ENCODE results near the gene RABGAP1L. TPM values are rescaled to one million over a fixed set of nuclear protein-coding genes. Genes with fewer than 3 reads are reported as not detected.

Gene RABGAP1L
- total and polyA plus RNA-seq, 2 donors (not counting 3 experiments of a cell fraction or from before 2014, with no cell fraction given) = 6.4 to 22.2 TPM

- H3K36me3 ChIP-seq (ENCODE audit: control insufficient read depth in 2 of 2, extremely low read depth in 1 of 2, insufficient read depth in 2 of 2, low read length in 2 of 2) = peaks cover 3 to 12% of the 10 kb centered on the region in 2 experiments
- H3K9me1 ChIP-seq (replicated peaks; ENCODE audit: control insufficient read depth, extremely low read depth, insufficient read depth, low read length) = no peaks in the 10 kb centered on the region
- H3K27me3 ChIP-seq (ENCODE audit: control insufficient read depth in 2 of 2, insufficient read depth in 2 of 2, low read length in 2 of 2) = no peaks in the 10 kb centered on the region
- no peak overlapping the region for H3K4me3 ChIP-seq (replicated peaks in 1 of 3; ENCODE audit: insufficient read depth in 1 of 3, low read depth in 1 of 3, low read length in 3 of 3)
- H3K9me3 ChIP-seq (replicated peaks; ENCODE audit: control insufficient read depth, insufficient read depth, low read length) = no peaks in the 10 kb centered on the region
- peaks cover 5% of the 10 kb centered on the region for H4K20me1 ChIP-seq (replicated peaks; ENCODE audit: control insufficient read depth, extremely low read depth, insufficient read depth, low read length)
- dilution Hi-C loops (cut with MboI; ENCODE audit: extremely low pct_ligation_motif_present, low sequenced_read_pairs) (no loop called here), intact Hi-C loops (cut with micrococcal nuclease) (no loop called here)
- peaks cover 12% of the 10 kb centered on the region for H3K4me1 ChIP-seq (ENCODE audit: control insufficient read depth, extremely low read depth, insufficient read depth, low read length)
- H2AFZ ChIP-seq (ENCODE audit: low read depth, low read length) = no peak overlapping the region
- no peak for TF ChIP-seq MAX (IDR thresholded peaks at IDR 0.05; ENCODE audit: insufficient read depth, insufficient read length)
- no peak for TF ChIP-seq POLR2AphosphoS5 (IDR thresholded peaks at IDR 0.05; ENCODE audit: insufficient read depth, low read depth, low read length)
- no peak for TF ChIP-seq FOS (IDR thresholded peaks at IDR 0.05; ENCODE audit: borderline replicate concordance, insufficient read depth, low read length)
- no peak for TF ChIP-seq JUN (IDR thresholded peaks at IDR 0.05; ENCODE audit: borderline replicate concordance, insufficient read depth, insufficient read length, low read depth)
- no peak for TF ChIP-seq MYC (IDR thresholded peaks at IDR 0.05; ENCODE audit: low read depth, low read length)
- TF ChIP-seq EZH2 (IDR thresholded peaks at IDR 0.05; ENCODE audit: borderline replicate concordance, low read depth, low read length, severe bottlenecking) = no peak
- TF ChIP-seq GATA2 (IDR thresholded peaks at IDR 0.05; ENCODE audit: insufficient read depth, insufficient read length, low read depth, low read length) = no peak
- no peak for TF ChIP-seq POLR2A (IDR thresholded peaks at IDR 0.05; ENCODE audit: low read depth, low read length)
- TF ChIP-seq CTCF (IDR thresholded peaks at IDR 0.05; ENCODE audit: extremely low read depth in 1 of 2, insufficient read depth in 1 of 2, low read depth in 1 of 2, low read length in 2 of 2) = no peak
- no peak for FAIRE-seq
- BruUV-seq (replicated peaks) = no TSS peak
- no peak for DNase-seq (ENCODE audit: low read depth, low spot score)
- no peak overlapping the region for H3K27ac ChIP-seq (ENCODE audit: insufficient read depth, low read depth, low read length)
- no peak overlapping the region for H3K4me2 ChIP-seq (ENCODE audit: insufficient read depth, low read length)
- ChIA-PET POLR2A (no interaction called here), CTCF (interaction anchor here (1.2 kb wide), 1 partner anchor 11 kb away, joined by 3 read pairs; no protein-coding TSS in a partner anchor)
- peaks cover 85% of the 10 kb centered on the region for H3K79me2 ChIP-seq (ENCODE audit: control insufficient read depth, insufficient read depth, low read length)
- no peak overlapping the region for H3K9ac ChIP-seq (replicated peaks; ENCODE audit: extremely low read depth, insufficient read depth, low read length)
Observed at GRCh38 chr1:175005085-175005783, 845.9 kb downstream of the RABGAP1L start.

Measured in endothelial cell of umbilical vein (primary cell).